Activated gamma-delta T cell treated with anti-CD3 and anti-CD28 coated beads, Interleukin-2, amount 50 U/mL, for 16 hours (primary cell): ENCODE measurements around the gene SORBS1.

ENCODE experiments used
- DNase-seq: peaks from one replicate; pipeline ENCODE4 v3.0.0-alpha.2; 2020; ENCODE audit warnings: low read depth

SORBS1 gene

DNA sequence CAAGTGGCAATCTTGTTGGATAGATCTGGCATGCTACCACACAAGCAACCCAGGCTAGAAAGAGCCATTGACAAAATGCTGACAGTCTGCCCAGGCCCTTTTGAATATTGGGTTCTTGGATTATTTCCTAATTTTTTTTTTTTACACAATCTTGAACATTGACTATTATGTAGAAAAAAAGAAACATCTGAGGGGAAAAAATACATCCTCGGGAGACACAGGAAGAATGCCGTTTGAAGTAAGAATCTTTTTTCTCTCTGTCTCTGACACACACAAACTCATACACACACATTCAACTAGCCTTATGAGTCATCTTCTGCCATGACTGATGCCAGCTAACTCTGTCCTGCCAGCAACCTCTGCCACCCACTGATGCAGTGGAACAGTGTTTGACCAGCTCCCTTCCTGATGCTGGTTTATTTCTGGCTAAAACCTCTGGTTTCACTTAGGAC is 47.2 kb downstream of the SORBS1 start:
- no peak for DNase-seq

- DNase-seq: no peak
Observed at GRCh38 chr10:95513008-95513589, 48.1 kb downstream of the SORBS1 start.

DNA sequence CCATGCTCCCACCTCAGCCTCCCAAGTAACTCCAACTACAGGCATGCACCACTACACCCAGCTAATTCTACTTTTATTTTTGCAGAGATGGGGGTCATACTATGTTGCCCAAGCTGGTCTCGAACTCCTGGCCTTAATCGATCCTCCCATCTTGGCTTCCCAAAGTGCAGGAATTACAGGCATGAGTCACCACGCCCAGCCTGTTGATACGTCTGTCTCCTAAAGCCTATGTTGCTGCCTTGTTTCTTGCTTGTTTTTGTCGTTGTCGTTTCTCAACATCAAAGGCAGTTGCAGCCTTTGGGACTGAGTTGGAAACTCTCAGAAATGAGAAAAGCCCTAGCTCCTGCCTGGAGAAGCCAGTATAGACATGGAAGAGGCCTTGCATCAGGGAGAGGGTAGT is 49.9 kb downstream of the SORBS1 start:
- DNase-seq: no peak

DNA sequence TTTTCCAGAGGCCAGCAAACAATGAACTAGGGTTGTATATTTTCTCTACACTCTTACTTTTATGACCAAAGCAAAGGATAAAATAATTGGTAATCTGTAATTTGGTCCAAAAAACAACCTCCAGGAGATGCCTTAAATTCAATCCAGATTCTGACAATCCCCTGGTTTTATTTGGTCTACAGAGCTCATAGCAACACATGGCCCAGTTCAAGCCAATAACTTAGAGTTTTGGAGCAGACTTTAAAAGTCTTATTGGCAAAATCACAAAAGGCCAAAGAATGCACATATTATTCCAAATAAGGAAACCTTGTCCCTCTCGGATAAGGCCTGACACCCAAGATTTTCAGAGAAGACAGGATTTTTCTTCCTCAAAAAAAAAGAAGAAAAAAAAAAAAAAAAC is 51.9 kb downstream of the SORBS1 start:
- DNase-seq: no peak

DNA sequence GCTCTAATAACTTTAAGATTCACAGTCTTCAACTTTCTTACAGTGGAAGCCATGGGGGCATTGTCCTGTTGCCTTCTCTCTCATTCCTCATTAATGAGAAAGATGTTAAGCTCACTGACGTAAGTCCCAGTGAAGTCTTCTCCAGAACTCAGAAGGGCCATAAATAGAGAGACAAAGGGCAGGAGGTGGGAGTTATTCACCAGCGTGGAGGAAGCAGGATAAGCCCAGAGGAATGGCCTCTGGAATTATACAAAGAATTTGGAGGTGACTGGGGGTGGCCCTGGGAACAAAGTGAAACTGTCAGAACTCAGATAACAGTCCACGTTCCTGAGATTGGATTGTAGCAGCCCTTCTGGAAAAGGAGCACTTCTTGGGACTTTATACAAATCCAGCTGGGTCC is 52.4 kb downstream of the SORBS1 start:
- no peak for DNase-seq

DNA sequence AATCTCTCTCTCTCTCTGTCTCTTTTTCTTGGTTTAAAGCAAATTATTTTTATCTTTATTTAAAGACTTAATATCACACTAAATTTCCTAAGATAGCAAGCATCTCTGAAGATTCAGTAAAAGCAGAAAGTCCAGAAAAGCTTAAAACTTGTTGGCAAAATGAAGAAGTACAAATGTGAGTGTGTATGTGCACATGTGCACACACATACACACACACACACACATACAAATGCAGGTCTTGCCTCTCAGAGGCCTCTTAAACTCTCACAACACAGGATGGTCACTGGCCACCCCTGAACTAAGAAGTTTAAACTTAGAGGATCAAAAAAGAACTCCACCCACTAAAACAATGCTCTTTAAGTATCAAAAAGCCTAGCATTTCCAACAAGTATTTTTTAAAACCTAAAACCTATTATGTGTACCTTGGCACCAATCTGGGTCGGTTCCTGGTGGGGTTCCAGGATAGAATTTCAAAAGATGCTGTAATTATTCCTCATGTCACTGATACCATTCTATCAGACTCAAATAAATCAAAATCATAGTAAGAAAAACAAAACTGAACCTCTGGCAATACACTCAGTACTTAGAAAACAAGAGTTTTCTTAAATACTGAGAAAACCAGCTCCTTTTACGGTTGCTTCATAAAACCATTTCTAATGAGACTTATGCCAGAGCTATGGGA is 55.0 kb downstream of the SORBS1 start:
- DNase-seq: no peak

GRCh38 chr10:95505641-95506040 is 55.5 kb downstream of the SORBS1 start:
- no peak for DNase-seq

GRCh38 chr10:95505084-95505610 is 56.0 kb downstream of the SORBS1 start:
- DNase-seq: no peak

DNA sequence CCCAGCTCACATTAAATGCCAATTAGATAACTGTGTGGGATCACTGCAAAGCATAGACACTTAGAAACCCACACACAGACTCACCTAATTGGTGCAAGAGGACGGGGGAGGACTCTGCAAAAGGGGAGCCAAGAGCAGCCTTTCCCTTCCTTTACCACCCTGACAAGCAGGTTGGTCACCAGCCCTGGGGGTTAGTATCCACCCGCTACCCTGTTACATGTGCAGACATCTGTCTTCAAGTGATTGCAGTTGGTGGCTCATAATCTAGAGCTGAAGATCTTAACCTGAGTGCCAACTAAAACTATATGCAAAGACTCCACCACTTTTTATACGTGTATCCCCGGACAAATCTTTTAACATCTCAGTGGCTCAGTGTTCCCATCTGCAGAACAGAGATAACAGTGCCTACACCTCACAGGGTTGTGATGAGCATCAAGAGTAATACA is 56.9 kb downstream of the SORBS1 start:
- no peak for DNase-seq

DNA sequence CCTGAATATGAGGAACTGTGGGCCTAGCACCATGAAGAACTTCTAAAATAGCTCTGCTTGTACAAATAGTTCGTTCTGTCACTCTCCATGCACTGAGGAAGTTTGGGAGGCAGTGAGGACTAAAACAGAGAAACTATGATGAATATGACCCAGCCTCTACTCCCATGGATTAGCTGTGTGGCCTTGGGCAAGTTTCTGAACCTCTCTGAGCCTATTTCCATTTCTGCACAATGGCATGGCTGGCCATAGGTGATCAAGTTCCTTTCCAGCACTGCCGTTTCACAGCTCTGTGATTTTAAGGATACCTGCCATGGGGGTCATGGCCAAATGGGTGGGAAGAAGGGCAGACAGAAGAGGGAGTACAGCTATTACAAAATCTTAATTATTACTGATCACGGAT is 57.6 kb downstream of the SORBS1 start:
- DNase-seq: no peak

GRCh38 chr10:95503001-95503400 is 58.2 kb downstream of the SORBS1 start:
- DNase-seq: no peak

GRCh38 chr10:95502377-95502776 is 58.8 kb downstream of the SORBS1 start:
- no peak for DNase-seq

GRCh38 chr10:95501203-95502094 is 59.7 kb downstream of the SORBS1 start:
- DNase-seq: no peak

DNA sequence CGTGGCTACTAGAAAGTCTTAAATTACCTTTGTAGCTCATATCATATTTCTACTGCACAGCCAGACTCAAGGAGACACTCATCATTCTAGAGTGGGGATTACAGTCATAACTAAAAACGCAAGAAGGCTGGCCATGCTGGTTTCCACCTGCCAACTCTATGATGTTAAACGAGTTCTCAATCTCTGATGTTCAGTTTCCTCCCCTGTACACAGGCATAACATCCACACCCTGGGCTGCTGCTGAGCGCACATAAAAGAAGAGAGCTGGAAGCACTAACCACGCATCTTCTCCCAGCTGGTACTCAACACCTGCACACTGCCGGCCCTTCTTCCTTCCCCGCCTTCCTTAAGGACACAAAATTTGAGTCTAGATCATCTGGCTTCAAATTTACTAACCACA is 60.5 kb downstream of the SORBS1 start:
- DNase-seq: no peak

DNA sequence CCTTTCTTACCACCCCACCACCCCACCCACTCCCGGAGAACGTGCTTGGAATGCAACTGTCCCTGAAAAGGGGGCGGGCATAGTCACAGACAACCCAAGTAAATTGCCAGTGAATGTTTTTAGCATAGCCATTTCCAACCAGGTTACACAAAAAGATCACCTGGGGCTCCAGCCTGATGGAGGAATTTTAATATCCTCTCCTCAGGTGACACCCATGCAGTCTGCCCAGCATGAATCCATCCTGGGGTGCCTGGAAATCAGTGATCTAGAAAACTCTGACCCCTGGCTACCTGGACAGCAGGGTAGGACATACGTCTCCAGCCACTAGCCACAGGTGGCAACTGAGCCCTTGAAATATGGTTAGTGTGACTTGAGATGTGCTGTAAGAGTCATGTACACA is 61.1 kb downstream of the SORBS1 start:
- DNase-seq: no peak

- DNase-seq: no peak
Observed at GRCh38 chr10:95499482-95499989, 61.6 kb downstream of the SORBS1 start.

- no peak for DNase-seq
Observed at GRCh38 chr10:95496951-95497350, 64.2 kb downstream of the SORBS1 start.

DNA sequence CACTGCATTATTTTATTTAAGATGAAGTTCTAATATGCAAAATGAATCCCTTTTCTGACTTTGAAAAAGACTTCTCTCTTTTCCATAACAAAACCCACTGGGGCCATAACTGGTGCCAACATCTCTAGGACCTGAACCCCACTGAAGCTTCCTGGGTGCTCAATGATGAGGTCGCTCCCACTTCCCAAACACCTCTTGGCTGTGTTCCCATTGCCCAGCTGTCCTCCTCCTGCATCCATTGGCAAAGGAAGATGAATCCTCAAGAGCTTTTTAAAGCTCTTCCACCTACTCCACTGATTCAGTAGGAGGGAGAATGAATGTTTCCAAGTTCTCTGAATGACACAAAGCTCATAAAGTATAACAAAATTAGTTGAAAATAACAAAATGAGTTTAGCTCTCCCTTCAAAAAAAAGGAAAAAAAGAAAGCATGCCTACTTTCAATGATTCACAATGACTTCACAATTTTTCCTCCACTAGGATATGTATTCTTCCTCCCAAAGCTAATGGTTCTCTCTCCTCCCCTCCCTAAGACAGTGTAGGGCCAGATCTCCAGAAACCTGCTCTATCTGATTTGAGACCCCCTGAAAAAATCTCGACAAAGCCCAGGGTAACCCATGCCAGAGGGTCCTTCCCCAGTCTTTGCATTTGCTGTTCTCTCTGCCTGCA is 64.8 kb downstream of the SORBS1 start:
- DNase-seq: no peak

DNA sequence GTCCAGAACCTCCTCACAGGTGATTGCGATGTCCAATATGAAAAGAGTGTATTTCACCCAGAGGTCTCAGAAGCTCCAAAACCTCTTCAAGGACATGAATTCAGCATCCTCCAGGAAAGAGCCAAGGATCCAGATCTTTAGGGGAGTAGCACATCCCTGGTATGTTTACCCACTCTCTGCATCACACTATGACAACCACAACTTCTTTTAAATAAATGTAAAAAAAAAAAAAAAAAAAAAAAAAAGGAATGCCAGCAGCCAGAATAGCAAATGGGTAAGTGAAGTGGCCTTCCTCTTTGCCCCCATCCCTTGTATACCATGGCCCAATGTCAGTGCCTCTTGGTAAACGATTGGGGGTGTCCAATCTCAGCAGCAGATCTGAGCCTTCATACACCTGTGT is 67.3 kb downstream of the SORBS1 start:
- DNase-seq: no peak

DNA sequence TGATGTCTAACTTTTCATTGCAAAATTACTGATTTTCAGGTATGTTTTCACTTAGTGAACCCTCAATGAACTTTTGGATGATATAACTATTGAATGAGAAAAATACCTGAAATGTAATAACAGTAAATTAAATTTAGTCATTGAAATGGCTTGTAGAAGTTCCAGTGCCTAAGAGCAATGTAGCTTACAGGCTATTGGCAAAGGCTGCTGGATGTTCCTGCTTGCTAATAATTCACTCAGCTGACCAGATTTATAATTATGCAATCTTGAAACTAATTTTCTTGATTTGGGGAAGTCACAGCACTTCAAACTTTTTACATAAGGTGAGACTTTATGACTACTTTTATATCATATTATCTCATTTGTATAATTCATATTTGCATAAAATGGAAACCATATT is 73.2 kb downstream of the SORBS1 start:
- DNase-seq: no peak

DNA sequence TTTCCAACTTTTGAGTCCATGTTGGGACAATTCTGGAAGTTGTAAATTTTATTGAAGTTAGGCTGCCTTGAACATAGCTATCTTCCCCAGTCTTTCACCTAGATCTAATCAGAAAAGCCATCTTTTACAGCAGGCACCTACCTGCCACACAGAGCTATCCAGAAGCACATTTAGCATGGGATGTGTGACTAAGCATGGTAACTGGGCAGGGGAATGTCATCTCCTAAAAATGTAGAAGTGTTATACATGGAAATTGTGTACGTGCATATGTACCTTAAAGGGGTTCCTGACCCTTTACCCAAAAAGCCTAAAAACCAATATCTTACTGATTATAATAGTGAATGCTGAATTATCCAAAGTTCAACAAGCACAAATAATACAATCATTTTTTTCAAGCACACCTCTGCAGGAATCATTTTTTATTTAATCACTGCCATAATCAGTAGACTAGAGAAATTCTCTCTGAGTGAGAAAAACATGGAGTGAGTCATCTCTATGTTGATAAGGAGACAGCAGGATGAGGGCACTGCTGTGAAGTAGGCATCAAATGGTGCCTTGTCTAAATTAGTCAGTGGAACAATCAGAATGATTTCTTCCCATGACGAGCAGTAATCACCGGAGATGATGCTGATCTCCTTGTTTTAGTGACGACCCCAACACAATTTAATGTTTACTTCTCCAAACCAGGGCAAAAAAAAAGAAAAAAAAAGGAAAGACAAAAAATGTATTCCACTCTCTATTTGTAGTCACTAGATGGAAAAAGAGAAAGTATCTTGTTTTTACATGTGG is 75.9 kb downstream of the SORBS1 start:
- no peak for DNase-seq
